ENCODE data around the gene CHPF.

CHPF gene

GRCh38 chr2:219567791-219568361 lies 24.3 kb upstream of the CHPF start:
- in situ Hi-C loops (cut with MboI; ENCODE audit: low sequenced_read_pairs) = no loop called here

GRCh38 chr2:219567131-219567530 lies 23.5 kb upstream of the CHPF start:
- in situ Hi-C loops (cut with MboI; ENCODE audit: low sequenced_read_pairs) = no loop called here

GRCh38 chr2:219566640-219567039 lies 23.0 kb upstream of the CHPF start:
- in situ Hi-C loops (cut with MboI; ENCODE audit: low sequenced_read_pairs) = no loop called here

GRCh38 chr2:219565130-219566080 lies 21.8 kb upstream of the CHPF start:
- in situ Hi-C loops (cut with MboI; ENCODE audit: low sequenced_read_pairs) = no loop called here

- in situ Hi-C loops (cut with MboI; ENCODE audit: low sequenced_read_pairs) = no loop called here
Observed at GRCh38 chr2:219563271-219563928, 19.8 kb upstream of the CHPF start.

- in situ Hi-C loops (cut with MboI; ENCODE audit: low sequenced_read_pairs) = no loop called here
Observed at GRCh38 chr2:219562049-219563020, 18.7 kb upstream of the CHPF start.

- in situ Hi-C loops (cut with MboI; ENCODE audit: low sequenced_read_pairs) = no loop called here
Observed at GRCh38 chr2:219561179-219562048, 17.8 kb upstream of the CHPF start.

- in situ Hi-C loops (cut with MboI; ENCODE audit: low sequenced_read_pairs) = no loop called here
Observed at GRCh38 chr2:219560893-219561178, 17.2 kb upstream of the CHPF start.

GRCh38 chr2:219560037-219560892 lies 16.7 kb upstream of the CHPF start:
- in situ Hi-C loops (cut with MboI; ENCODE audit: low sequenced_read_pairs) = no loop called here

GRCh38 chr2:219559156-219559915 lies 15.7 kb upstream of the CHPF start:
- in situ Hi-C loops (cut with MboI; ENCODE audit: low sequenced_read_pairs) = no loop called here

- in situ Hi-C loops (cut with MboI; ENCODE audit: low sequenced_read_pairs) = no loop called here
Observed at GRCh38 chr2:219557791-219558785, 14.5 kb upstream of the CHPF start.

GRCh38 chr2:219557320-219557719 lies 13.7 kb upstream of the CHPF start:
- in situ Hi-C loops (cut with MboI; ENCODE audit: low sequenced_read_pairs) = no loop called here

- in situ Hi-C loops (cut with MboI; ENCODE audit: low sequenced_read_pairs) = no loop called here
Observed at GRCh38 chr2:219556413-219556812, 12.8 kb upstream of the CHPF start.

GRCh38 chr2:219555956-219556355 lies 12.3 kb upstream of the CHPF start:
- in situ Hi-C loops (cut with MboI; ENCODE audit: low sequenced_read_pairs) = no loop called here

- in situ Hi-C loops (cut with MboI; ENCODE audit: low sequenced_read_pairs) = no loop called here
Observed at GRCh38 chr2:219554350-219554749, 10.7 kb upstream of the CHPF start.

GRCh38 chr2:219553463-219553963 lies 9.9 kb upstream of the CHPF start:
- in situ Hi-C loops (cut with MboI; ENCODE audit: low sequenced_read_pairs) = no loop called here

GRCh38 chr2:219553168-219553417 lies 9.5 kb upstream of the CHPF start:
- in situ Hi-C loops (cut with MboI; ENCODE audit: low sequenced_read_pairs) = no loop called here
